ENCODE measurements around the gene C1orf122. TPM values are rescaled to one million over a fixed set of nuclear protein-coding genes. Genes with fewer than 3 reads are reported as not detected.

The C1orf122 gene
- total RNA-seq, 1 donor from 2014 or later = 52.6 TPM

DNA sequence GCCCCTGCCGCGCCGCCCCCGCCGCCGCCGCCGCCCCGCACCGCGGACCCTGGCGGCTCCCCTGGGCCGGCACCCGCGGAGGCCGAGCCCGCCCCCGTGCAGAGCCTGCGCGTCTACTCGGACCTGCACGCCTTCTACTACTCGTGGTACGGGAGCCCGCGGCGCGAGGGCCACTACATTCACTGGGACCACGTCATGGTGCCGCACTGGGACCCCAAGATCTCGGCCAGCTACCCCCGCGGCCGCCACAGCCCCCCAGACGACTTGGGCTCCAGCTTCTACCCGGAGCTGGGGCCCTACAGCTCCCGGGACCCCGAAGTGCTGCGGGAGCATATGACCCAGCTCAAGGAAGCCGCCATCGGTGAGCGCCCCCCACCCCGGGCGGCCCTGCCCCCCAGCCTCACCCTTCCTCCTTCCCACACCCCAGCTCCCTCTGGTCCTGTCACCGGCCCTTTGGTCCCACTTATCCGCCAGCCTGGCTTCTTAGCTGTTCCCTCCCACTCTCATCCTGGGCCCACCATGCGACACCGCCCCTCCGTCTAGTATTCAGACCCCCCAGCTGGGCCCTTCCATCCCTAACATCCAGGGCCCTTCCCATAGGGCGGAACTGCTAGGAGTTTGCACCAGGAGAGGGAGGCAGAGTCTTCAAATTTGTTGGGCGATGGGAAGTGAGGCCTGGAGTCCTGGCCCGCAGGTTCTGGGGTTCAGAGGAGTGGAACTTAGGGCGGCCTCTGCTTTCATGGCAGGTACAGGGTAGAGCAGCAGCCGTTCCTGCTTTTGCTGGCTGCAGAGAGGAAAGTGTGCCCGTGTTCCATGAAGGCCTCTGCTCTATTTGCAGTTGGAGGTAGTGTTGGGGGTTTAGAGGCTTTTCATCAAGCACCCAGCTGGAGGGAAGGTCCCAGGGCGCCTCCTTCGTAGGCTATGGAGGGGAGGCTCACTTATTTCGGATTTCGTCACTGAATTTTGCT is 12.9 kb upstream of the C1orf122 start:
- ATAC-seq (no peak), DNase-seq (ENCODE audit: missing footprints) (no peak)
- intact Hi-C loops (cut with DNase I) = no loop called here

DNA sequence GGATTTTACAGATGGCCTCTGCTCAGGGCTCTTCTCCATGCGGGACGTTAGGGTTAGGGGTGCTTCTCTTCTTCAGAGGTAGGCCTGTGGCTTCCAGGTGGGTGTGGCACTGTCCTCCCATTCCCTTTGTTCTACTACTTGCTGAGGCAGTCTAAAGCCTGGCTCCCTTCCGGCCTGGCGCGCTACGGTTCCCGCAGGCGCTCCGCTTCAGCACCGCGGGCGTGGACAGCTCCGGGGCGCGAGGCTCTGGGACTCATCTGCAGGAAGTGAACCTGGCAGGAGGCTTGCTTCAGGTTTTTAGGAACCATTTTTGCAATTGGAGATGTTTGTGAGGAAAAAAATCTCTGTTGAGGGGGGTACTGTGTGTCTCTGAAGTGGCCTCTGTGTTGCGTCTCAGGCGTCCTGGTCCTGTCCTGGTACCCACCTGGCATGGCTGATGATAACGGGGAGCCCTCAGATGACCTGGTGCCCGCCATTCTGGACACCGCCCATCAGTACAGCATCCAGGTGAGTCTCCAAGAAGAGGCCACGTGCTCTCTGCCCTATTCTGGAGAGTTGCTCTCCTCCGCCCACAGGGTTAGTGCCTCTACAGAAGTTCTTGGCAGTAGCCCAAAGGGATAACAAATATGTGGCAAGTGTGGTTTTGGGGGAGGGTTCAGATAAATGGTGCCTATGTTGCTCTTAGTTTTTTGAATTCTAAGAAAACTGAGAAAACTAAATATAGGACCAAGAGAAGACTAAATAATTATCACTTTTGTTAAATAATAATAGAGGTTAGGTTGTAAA is 12.1 kb upstream of the C1orf122 start:
- DNase-seq (ENCODE audit: missing footprints) (peak; percentile 76), ATAC-seq (no peak)
- intact Hi-C loops (cut with DNase I) = no loop called here

DNA sequence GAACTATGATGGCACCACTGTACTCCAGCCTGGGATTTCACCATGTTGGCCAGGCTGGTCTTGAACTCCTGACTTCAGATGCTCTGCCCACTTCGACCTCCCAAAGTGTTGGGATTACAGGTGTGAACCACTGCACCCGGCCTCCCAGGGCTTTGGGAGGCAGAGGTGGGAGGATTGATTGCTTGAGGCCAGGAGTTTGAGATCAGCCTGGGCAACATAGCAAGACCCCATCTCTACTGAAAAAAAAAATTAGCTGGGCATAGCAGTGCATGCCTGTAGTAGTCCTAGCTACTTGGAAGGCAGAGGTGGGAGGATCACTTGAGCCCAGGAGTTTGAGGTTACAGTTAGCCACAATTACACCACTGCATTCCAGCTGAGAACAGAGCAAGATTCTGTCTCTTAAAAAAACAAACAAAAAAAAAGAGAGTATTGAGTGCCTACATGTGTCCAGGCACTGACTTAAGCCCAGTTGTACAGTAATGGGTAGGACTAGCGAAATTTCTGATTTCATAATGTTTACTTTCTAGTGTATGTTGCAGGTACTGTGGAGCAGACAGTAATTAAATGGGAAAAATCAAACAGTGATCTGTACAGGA is 9.7 kb upstream of the C1orf122 start:
- DNase-seq (ENCODE audit: missing footprints) (no peak), ATAC-seq (no peak)
- intact Hi-C loops (cut with DNase I) = no loop called here

DNA sequence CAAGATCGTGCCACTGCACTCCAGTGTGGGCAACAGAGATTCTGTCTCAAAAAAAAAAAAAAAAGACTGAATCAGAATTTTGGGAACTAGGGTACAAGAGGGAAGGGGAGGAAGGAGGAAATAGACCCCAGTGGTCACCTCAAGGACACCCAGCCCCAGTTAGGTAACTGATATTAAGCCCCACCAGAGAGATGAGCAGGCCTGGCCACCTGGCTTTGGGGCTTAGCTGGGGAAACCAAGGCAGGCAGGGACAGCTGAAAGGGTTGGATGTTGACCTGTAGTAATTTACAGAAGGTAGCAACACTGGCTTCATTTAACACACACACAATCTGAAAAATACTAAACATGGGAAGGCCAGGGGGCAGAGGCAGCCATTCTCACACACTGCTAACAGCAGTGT is 5.2 kb upstream of the C1orf122 start:
- DNase-seq (ENCODE audit: missing footprints) (no peak), ATAC-seq (no peak)
- intact Hi-C loops (cut with DNase I) = no loop called here

DNA sequence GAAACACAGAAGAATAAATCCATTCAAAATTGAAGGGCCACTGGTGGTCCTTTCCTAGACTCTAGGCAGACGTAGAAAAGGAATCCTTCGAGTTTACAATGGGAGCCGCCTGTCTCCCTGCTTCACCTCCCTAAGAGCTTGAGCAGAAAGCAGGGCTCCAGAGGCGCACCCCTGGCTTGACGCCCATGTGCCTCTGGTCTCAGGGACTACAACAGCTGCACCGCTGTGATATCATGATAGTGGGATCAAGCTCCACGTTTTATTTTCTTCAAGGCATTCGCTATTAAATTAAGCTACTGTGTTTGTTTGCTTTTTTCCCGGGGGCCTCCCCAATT is 403 bp upstream of the C1orf122 start:
- DNase-seq (ENCODE audit: missing footprints) (no peak), ATAC-seq (no peak)
- intact Hi-C loops (cut with DNase I) = loop anchor here (5.0 kb wide), 1 partner anchor 115 kb away; the partner anchor contains the start of gene CDCA8

DNA sequence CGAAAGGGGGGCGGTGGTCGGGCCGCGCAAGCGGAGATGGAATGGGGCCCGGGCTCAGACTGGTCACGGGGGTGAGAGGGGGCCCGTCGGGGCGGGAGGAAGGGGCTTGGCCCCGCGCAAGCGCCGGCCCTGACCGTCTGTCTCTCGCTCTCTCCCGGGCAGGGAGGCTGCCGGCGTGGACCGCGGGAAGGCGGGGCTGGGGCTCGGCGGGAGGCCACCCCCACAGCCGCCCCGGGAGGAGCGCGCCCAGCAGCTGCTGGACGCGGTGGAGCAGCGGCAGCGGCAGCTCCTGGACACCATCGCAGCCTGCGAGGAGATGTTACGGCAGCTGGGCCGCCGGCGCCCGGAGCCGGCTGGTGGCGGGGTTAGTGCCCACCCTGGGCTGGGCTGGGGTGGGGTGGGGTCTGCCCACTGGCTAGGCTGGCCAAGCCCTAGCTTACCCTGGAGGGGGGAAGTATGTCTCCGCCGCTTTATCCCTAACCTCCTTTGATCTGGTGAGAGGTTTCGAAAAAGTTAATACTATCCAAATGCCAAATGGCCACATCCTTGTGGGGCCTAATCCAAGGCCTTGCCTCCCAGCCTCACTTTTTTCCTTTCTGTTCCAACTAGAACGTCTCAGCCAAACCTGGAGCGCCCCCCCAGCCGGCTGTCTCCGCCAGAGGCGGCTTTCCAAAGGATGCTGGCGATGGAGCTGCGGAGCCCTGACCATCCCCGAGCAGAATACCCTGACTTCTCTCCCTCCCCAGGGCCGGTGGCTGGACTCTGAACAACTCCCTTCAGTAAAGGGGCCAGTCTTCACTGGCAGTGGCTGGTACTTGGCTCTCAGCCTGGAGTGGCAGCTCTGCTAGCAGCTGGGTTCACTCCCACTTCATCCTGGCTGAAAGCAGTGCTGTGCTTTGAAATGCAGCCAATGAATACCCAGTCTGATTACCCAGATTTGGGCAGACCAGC is 1.1 kb downstream of the C1orf122 start:
- ATAC-seq (peak; percentile 88), DNase-seq (ENCODE audit: missing footprints) (peak; percentile 77)
- intact Hi-C loops (cut with DNase I) = loop anchor here (1.0 to 5.0 kb wide), 3 partner anchors 51 to 212 kb away; partner anchors contain the start of genes CDCA8 and MTF1

DNA sequence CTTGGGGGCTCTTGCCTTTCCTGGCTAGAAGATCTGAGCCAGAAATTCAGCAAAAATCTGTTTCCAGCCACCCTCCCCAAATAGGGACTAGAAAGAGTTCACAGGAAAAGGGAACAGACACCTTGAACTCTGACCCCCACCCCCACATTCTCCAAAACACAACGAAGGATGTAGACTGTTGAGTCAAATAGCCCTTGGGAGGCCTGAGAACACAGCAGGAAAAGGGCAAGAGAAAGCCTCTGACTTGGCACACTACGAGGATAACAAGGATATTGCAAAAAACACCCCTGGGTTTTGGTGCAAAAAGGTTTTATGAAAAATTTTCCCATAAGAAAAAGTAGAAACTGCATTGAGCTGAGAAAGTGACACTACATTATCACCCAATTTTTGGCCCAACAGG is 2.4 kb downstream of the C1orf122 start:
- DNase-seq (ENCODE audit: missing footprints) = no peak
- ATAC-seq = no peak
- intact Hi-C loops (cut with DNase I) = loop anchor here (5.0 kb wide), 1 partner anchor 118 kb away; the partner anchor contains the start of gene CDCA8

DNA sequence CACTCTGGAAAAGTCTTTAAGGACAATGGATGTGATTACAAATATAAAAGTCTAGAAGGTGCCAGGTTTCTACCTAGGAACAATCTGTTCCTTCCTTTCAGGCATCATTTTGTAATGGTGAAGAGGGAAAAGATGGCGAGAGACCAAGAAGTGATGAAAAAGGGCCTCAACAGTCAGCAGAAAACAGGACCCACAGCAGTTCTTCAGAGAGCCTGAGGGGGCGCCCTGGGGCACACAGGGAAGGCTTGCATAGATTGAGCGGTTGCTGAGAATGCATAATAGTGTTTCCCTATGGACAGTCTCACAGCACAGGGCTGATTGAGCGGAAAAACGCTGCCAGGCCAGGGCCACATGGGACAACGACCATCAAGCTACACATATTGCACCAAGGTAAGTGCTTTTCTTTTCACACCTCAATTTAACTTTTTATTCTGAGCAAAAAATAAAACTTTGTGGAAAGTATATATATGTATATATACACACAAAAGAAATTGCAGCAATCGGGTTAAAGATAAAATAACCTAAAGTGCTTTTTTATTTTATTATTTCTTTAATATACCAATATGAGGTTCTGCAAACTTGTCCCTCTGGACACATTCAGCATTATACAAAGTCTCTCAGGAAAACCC is 3.6 kb downstream of the C1orf122 start:
- ATAC-seq (no peak), DNase-seq (ENCODE audit: missing footprints) (peak; percentile 86)

DNA sequence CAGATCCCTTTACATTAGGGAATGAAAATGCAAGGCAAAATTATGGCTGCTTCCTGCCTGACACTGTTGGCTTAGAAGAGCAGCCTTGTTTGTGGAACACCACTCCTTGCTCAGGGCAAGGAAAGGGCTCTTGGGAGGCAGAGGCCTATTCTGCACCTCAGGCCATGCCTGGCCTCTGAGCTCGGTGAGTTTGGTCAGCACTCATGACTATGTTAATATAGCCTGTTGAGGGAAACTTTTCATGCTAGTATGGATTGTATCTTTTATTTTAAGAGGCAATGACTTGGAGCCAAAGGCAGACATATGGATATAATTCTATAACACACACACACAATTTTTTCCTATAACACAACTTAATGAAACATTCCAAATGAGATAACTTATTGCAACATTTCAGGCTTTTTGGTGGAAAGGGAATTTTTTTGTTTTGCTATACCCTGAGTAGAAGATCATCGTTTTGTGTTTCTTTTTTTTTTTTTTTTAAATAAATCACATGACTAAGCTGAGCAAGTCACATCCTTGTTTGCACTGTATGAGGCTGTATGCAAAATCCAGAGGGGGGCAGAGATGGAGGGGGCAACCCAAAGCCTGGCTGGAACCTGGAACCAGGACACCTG is 6.0 kb downstream of the C1orf122 start:
- ATAC-seq = no peak
- intact Hi-C loops (cut with DNase I) = no loop called here
- no peak for DNase-seq (ENCODE audit: missing footprints)

More for the DNA sequence above, 3.6 kb downstream of the C1orf122 start:
- intact Hi-C loops (cut with DNase I) = no loop called here

DNA sequence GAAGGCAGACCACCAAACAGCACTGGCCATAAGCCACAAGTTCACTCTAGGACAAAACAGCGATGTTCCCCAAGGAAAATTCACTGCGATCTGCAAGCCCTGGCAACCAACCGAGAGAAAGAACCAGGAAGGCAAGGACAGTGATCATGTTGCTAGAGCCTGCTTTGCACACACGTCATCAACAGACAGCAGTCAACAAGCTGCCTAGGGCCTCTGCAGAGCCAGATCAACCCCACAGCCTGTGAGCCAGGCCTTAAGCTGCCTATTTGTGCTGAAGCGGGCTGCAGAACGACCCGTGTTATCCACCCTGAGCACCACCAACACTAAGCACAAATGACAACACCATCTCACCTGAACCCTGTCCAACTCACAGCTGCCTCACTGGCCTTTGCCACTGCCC is 6.7 kb downstream of the C1orf122 start:
- DNase-seq (ENCODE audit: missing footprints) (no peak), ATAC-seq (no peak)
- intact Hi-C loops (cut with DNase I) = no loop called here

DNA sequence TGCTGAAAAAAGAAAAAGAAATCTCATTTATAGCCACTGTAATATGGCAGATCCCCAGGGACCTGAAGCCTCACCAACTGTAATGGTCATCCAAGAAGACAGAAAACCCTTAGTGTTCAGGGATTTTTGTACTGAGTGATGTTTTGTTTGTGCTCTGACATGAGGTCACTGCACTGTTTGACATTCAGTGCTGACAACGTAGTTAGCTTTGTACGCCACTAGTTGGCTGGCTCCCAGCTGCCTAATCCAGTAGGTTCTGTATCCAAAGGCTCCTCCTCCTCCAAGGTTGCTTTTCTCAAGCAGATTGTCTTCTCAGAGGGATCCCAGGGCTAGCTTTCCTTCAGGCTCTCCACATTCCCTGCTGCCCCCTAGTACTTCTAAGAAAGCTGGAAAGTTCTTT is 9.9 kb downstream of the C1orf122 start:
- intact Hi-C loops (cut with DNase I) = no loop called here
- DNase-seq (ENCODE audit: missing footprints) = no peak
- ATAC-seq = no peak

DNA sequence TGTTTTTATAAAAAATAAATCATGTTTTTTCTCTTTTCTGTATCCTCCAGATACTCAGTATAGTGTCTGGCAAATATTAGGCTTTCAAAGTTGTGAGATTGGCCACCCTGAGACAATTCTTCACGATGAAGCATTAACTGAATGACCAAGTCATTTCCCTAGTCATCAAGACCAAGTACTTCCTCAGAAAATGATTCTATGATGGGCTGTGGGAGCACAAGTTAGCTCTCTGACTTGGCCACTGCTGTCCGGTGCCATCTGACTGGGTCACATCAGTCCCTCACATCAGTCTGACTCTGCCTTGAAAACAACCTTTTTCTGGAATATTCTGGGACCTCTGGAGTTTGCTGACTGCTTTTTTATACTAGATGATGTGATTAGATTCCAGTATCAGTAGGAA is 13.9 kb downstream of the C1orf122 start:
- ATAC-seq (no peak), DNase-seq (ENCODE audit: missing footprints) (no peak)
- intact Hi-C loops (cut with DNase I) = no loop called here

DNA sequence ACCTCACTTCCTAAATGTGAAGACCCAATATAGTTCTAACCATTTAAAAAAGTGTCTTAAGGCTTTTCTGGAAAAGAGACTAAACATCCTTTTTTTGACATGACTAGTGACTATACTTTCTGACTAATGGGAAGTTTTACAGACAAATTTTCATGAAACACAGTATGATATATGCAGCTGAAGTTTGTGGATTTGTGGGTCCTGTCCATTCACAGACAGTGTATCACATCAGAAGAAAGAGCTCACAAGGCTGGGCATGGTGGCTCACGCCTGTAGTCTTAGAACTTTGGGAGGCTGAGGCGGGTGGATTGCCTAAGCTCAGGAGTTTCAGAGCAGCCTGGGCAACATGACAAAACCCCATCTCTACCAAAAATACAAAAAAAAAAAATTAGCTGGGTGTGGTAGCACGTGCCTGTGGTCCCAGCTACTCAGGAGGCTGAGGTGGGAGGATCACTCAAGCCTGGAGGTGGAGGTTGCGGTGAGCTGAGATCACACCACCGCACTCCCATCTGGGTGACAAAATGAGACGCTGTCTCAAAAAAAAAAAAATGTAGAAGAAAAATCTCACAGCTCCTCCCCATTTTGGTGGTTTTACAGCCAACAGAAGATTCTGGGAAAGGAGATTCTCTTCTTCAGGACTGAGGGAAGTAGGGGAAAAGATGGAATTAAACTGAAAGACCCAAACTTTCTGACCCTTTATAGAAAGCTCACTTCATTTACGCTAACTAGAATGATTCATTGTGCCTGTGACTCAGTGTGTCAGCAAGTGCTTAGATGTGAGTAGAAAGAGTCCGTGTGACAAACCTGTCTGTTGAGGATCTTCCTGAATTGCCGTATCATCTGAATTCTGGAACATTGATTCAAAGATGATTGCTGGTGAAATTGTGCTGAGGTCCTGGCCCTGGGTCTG is 15.6 kb downstream of the C1orf122 start:
- intact Hi-C loops (cut with DNase I) = no loop called here
- ATAC-seq (no peak), DNase-seq (ENCODE audit: missing footprints) (no peak)

DNA sequence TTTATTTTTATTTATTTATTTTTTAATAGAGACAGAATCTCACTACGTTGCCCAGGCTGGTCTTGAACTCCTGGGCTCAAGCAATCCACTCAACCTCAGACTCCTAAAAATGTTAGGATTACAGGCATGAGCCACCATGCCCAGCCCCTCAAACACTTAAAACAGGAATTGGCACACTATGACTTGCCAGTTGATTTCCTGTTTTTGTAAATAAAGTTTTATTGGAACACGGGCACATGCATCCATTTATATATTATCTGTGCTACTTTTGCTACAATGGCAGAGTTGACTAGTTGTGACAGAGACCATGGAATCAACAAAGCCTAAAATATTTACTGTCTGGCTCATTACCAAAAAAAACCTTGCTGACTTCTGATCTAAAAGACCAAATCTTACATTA is 16.4 kb downstream of the C1orf122 start:
- ATAC-seq = no peak
- no peak for DNase-seq (ENCODE audit: missing footprints)
- intact Hi-C loops (cut with DNase I) = no loop called here

DNA sequence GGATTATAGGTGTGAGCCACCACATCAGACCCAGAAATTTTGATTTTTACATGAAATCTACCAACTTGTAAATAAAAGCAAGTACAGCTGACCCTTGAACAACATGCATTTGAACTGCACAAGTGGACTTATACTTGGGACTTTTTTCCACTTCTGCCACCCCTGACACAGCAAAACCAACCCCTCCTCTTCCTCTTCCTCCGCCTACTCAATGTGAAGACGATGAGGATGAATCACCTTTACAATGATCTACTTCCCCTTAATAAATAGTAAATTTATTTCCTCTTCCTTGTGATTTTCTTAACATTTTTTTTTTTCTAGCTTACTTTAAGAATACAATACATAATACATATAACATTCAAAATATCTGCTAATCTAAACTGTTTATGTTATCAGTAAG is 17.9 kb downstream of the C1orf122 start:
- ATAC-seq (no peak), DNase-seq (ENCODE audit: missing footprints) (no peak)
- intact Hi-C loops (cut with DNase I) = no loop called here

DNA sequence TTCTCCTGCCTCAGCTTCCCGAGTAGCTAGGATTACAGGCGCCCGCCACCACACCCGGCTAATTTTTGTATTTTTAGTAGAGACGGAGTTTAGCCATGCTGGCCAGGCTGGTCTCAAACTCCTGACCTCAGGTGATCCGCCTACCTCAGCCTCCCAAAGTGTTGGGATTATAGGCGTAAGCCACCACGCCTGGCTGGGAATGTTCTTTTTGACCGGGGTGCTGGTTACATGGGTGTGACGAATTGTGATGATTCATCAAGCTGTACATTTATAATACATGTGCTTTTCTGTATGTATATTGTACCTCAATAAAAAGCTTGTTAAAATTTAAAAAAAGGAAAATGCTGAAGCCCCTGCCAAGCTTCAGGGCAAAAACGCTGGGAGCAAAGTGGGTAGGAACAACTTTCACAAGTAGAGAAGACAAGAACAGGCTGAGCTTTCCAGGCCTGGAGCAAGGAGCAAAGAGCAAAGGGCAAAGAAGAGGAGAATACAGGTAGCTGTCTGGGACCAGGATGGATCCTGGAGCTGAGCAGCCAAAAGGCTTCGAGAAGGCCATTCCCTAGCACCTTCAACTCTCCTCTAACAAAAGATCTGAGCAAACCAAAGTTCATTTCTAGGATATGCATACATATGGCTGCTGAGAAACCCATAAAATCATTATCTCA is 21.0 kb downstream of the C1orf122 start:
- intact Hi-C loops (cut with DNase I) = no loop called here
- DNase-seq (ENCODE audit: missing footprints) (no peak), ATAC-seq (no peak)

Data from Right ventricle myocardium inferior (tissue), 1 donor.